Mesenchymal stem cell (in vitro differentiated cells and primary cell): ENCODE data around the gene CELF2.
A peak's percentile ranks its signal among the peaks of the same experiment; 100 is the strongest.

Source experiments
- DNase-seq: peaks from one replicate; pipeline ENCODE4 v3.0.0-alpha.2; 2013
- H2AFZ ChIP-seq: one replicate; pipeline ENCODE4 v1.6.1; 2013; ENCODE audit warnings: low read depth, mild to moderate bottlenecking, control low read depth, inconsistent platforms, low read length, moderate library complexity
- H2AK5ac ChIP-seq: 2 replicates; pipeline ENCODE4 v1.6.1; 2013; ENCODE audit warnings: low read length, moderate library complexity, mild to moderate bottlenecking, inconsistent platforms; ENCODE audit not compliant: severe bottlenecking
- H2BK120ac ChIP-seq: one replicate; pipeline ENCODE4 v1.6.1; 2013; ENCODE audit warnings: low read depth, mild to moderate bottlenecking, inconsistent platforms, low read length, moderate library complexity
- H2BK12ac ChIP-seq, 2 experiments: one replicate each; pipeline ENCODE4 v1.6.1; 2013; ENCODE audit warnings: inconsistent platforms in 2 of 2, low read length in 2 of 2, mild to moderate bottlenecking in 2 of 2, moderate library complexity in 2 of 2, control low read depth in 1 of 2
- H2BK15ac ChIP-seq: one replicate; pipeline ENCODE4 v1.6.1; 2013; ENCODE audit warnings: mild to moderate bottlenecking, low read depth, inconsistent platforms; ENCODE audit not compliant: poor library complexity, severe bottlenecking
- H2BK5ac ChIP-seq: 2 replicates; pipeline ENCODE4 v1.6.1; 2013; ENCODE audit warnings: low read depth, mild to moderate bottlenecking, low read length, control low read depth, inconsistent platforms; ENCODE audit not compliant: poor library complexity, severe bottlenecking
- H3K14ac ChIP-seq, 2 experiments: one replicate each; pipeline ENCODE4 v1.6.1; 2013; ENCODE audit warnings: inconsistent platforms in 2 of 2, low read length in 2 of 2, control low read depth in 1 of 2, mild to moderate bottlenecking in 1 of 2, moderate library complexity in 1 of 2
- H3K18ac ChIP-seq, 2 experiments: one replicate each; pipeline ENCODE4 v1.6.1; 2013; ENCODE audit warnings: inconsistent platforms in 2 of 2, low read length in 2 of 2, control low read depth in 1 of 2, low read depth in 1 of 2, mild to moderate bottlenecking in 1 of 2
- H3K23ac ChIP-seq, 2 experiments: one replicate each; pipeline ENCODE4 v1.6.1; 2013; ENCODE audit warnings: inconsistent platforms in 2 of 2, low read length in 2 of 2, mild to moderate bottlenecking in 2 of 2, moderate library complexity in 2 of 2, control low read depth in 1 of 2
- H3K27ac ChIP-seq: 2 replicates; pipeline ENCODE4 v1.5.1; 2013; ENCODE audit warnings: mild to moderate bottlenecking, moderate library complexity, low read length, control low read depth, inconsistent platforms; ENCODE audit not compliant: poor library complexity, severe bottlenecking
- H3K27me3 ChIP-seq, 2 experiments: 2 replicates each; pipeline versions ENCODE4 v1.6.1 to v1.7.0; 2013; ENCODE audit warnings: low read length in 2 of 2, mild to moderate bottlenecking in 2 of 2, moderate library complexity in 2 of 2, control low read depth in 1 of 2, inconsistent platforms in 1 of 2; ENCODE audit not compliant: control insufficient read depth in 1 of 2, insufficient read depth in 1 of 2
- H3K36me3 ChIP-seq, 2 experiments: 2 replicates each; pipeline versions ENCODE4 v1.6.1 to v1.7.0; 2013; ENCODE audit warnings: low read length in 2 of 2, control low read depth in 1 of 2, inconsistent platforms in 1 of 2, low read depth in 1 of 2, mild to moderate bottlenecking in 1 of 2; ENCODE audit not compliant: insufficient read depth in 2 of 2, control insufficient read depth in 1 of 2
- H3K4ac ChIP-seq, 2 experiments: one replicate each; pipeline ENCODE4 v1.6.1; 2013; ENCODE audit warnings: inconsistent platforms in 2 of 2, low read length in 2 of 2, mild to moderate bottlenecking in 2 of 2, moderate library complexity in 2 of 2, control low read depth in 1 of 2, low read depth in 1 of 2
- H3K4me1 ChIP-seq: 2 replicates; pipeline ENCODE4 v1.6.1; 2013; ENCODE audit warnings: low read depth, low read length, control low read depth; ENCODE audit not compliant: control insufficient read depth, insufficient read depth
- H3K4me2 ChIP-seq: 2 replicates; pipeline ENCODE4 v1.6.1; 2013; ENCODE audit warnings: low read length, mild to moderate bottlenecking, inconsistent platforms; ENCODE audit not compliant: poor library complexity, severe bottlenecking
- H3K4me3 ChIP-seq, 2 experiments: 2 replicates each; pipeline versions ENCODE4 v1.5.1 to v1.7.0; 2013; ENCODE audit warnings: low read length in 2 of 2, mild to moderate bottlenecking in 2 of 2, control low read depth in 1 of 2, low read depth in 1 of 2; ENCODE audit not compliant: insufficient read depth in 1 of 2
- H3K79me1 ChIP-seq: replicated peaks from 2 replicates; pipeline ENCODE4 v1.6.1; 2013; ENCODE audit warnings: mild to moderate bottlenecking, control low read depth, low read length, inconsistent platforms; ENCODE audit not compliant: poor library complexity, severe bottlenecking
- H3K9ac ChIP-seq: 2 replicates; pipeline ENCODE4 v1.7.0; 2013; ENCODE audit warnings: mild to moderate bottlenecking, low read length, moderate library complexity
- H3K9me3 ChIP-seq: 2 replicates; pipeline ENCODE4 v1.7.0; 2013; ENCODE audit warnings: mild to moderate bottlenecking, low read length; ENCODE audit not compliant: control insufficient read depth
- H4K8ac ChIP-seq: one replicate; pipeline ENCODE4 v1.6.1; 2013; ENCODE audit warnings: inconsistent platforms, mild to moderate bottlenecking, low read length, moderate library complexity
- H4K91ac ChIP-seq: one replicate; pipeline ENCODE4 v1.6.1; 2013; ENCODE audit warnings: mild to moderate bottlenecking, low read length, inconsistent platforms
- WGBS: methylation state at CpG from one replicate; pipeline ENCODE4 v1.1.7; 2013; ENCODE audit warnings: mixed read lengths; 5-methylcytosine and 5-hydroxymethylcytosine counted together

The CELF2 gene

GRCh38 chr10:11112718-11113117, 95.0 kb downstream of the CELF2 start:
- WGBS, result 86% methylated on average over 11 of the region's 11 CpGs
- Histone ChIP-seq H3K18ac (no peak overlapping the region), H3K36me3 (no peaks in the 10 kb centered on the region), H3K4me3 (no peak overlapping the region), H2BK12ac (no peak overlapping the region), H3K79me1 (peaks cover 33% of the 10 kb centered on the region), H4K91ac (no peak overlapping the region), H3K4me1 (peaks cover 3% of the 10 kb centered on the region), H2AFZ (no peak overlapping the region), H3K14ac (no peak overlapping the region), H3K4me2 (no peak overlapping the region), H3K9me3 (peaks cover 7% of the 10 kb centered on the region), H3K27me3 (no peaks in the 10 kb centered on the region), H3K27ac (no peak overlapping the region), H2BK120ac (no peak overlapping the region), H4K8ac (peak overlapping the region; percentile 7), H3K9ac (no peak overlapping the region), H3K4ac (no peak overlapping the region), H2BK15ac (no peak overlapping the region), H2AK5ac (no peak overlapping the region), H3K23ac (no peak overlapping the region), H2BK5ac (no peak overlapping the region)
- DNase-seq, result peak; percentile 5

GRCh38 chr10:11113156-11113555, 95.5 kb downstream of the CELF2 start:
- H3K9ac ChIP-seq, result no peak overlapping the region
- H2BK120ac ChIP-seq, result no peak overlapping the region
- WGBS, result 94% methylated on average over 3 of the region's 4 CpGs
- H4K91ac ChIP-seq, result no peak overlapping the region
- no peak overlapping the region for H3K23ac ChIP-seq
- no peak overlapping the region for H4K8ac ChIP-seq
- no peaks in the 10 kb centered on the region for H3K36me3 ChIP-seq
- no peak overlapping the region for H3K4ac ChIP-seq
- no peak overlapping the region for H2BK12ac ChIP-seq
- no peak overlapping the region for H2BK5ac ChIP-seq
- H3K14ac ChIP-seq, result no peak overlapping the region
- H3K27me3 ChIP-seq, result no peaks in the 10 kb centered on the region
- H2AK5ac ChIP-seq, result no peak overlapping the region
- H3K79me1 ChIP-seq, result peaks cover 34% of the 10 kb centered on the region
- H3K18ac ChIP-seq, result no peak overlapping the region
- H3K4me1 ChIP-seq, result peaks cover 3% of the 10 kb centered on the region
- H2AFZ ChIP-seq, result no peak overlapping the region
- no peak overlapping the region for H3K27ac ChIP-seq
- no peak overlapping the region for H3K4me2 ChIP-seq
- no peak for DNase-seq
- H2BK15ac ChIP-seq, result no peak overlapping the region
- no peak overlapping the region for H3K4me3 ChIP-seq
- H3K9me3 ChIP-seq, result peaks cover 7% of the 10 kb centered on the region

GRCh38 chr10:11114269-11114668, 96.6 kb downstream of the CELF2 start:
- Histone ChIP-seq H4K91ac (no peak overlapping the region), H3K4me2 (no peak overlapping the region), H2BK120ac (no peak overlapping the region), H3K79me1 (peaks cover 35% of the 10 kb centered on the region), H2AFZ (no peak overlapping the region), H3K9ac (no peak overlapping the region), H2BK5ac (no peak overlapping the region), H3K27me3 (no peaks in the 10 kb centered on the region), H2BK12ac (no peak overlapping the region), H3K4me3 (no peak overlapping the region), H3K36me3 (no peaks in the 10 kb centered on the region), H3K4ac (no peak overlapping the region), H3K18ac (no peak overlapping the region), H2AK5ac (no peak overlapping the region), H4K8ac (no peak overlapping the region), H3K23ac (no peak overlapping the region), H3K14ac (no peak overlapping the region), H3K9me3 (peaks cover 4% of the 10 kb centered on the region), H3K4me1 (peaks cover 3% of the 10 kb centered on the region), H2BK15ac (no peak overlapping the region), H3K27ac (no peak overlapping the region)
- no peak for DNase-seq
- WGBS, result 100% methylated on average over 2 of the region's 2 CpGs

- Histone ChIP-seq H2BK12ac (no peak overlapping the region), H2BK120ac (no peak overlapping the region), H3K36me3 (no peaks in the 10 kb centered on the region), H3K4me1 (peaks cover 3% of the 10 kb centered on the region), H2BK15ac (no peak overlapping the region), H2BK5ac (no peak overlapping the region), H3K18ac (no peak overlapping the region), H3K79me1 (peaks cover 29% of the 10 kb centered on the region), H3K23ac (no peak overlapping the region), H3K9me3 (no peaks in the 10 kb centered on the region), H4K8ac (no peak overlapping the region), H3K4me3 (no peak overlapping the region), H3K9ac (no peak overlapping the region), H3K14ac (no peak overlapping the region), H3K27ac (no peak overlapping the region), H3K4ac (no peak overlapping the region), H3K4me2 (no peak overlapping the region), H2AK5ac (no peak overlapping the region), H2AFZ (no peak overlapping the region), H3K27me3 (no peaks in the 10 kb centered on the region), H4K91ac (no peak overlapping the region)
- no peak for DNase-seq
- 67% methylated on average over 3 of the region's 3 CpGs for WGBS
Observed at GRCh38 chr10:11115337-11115736, 97.7 kb downstream of the CELF2 start.
